Mesendoderm (in vitro differentiated cells): ENCODE measurements around the gene HERPUD2.
A peak's percentile ranks its signal among the peaks of the same experiment; 100 is the strongest.
"Not testable (repeated sequence)": the region's sequence is repeated elsewhere in the genome, so short reads cannot be mapped to it uniquely, and the experiment has no call there.

ENCODE experiments used
- DNase-seq: peaks from one replicate; pipeline ENCODE4 v3.0.0; 2013
- H2AK5ac ChIP-seq: 2 replicates; pipeline ENCODE4 v1.6.1; 2013; ENCODE audit warnings: low read length, inconsistent platforms
- H2BK120ac ChIP-seq: 2 replicates; pipeline ENCODE4 v1.6.1; 2013; ENCODE audit warnings: low read depth, mild to moderate bottlenecking, low read length, moderate library complexity, mixed read lengths
- H2BK15ac ChIP-seq: replicated peaks from 2 replicates; pipeline ENCODE4 v1.6.1; 2013; ENCODE audit warnings: low read depth, mild to moderate bottlenecking, moderate library complexity
- H2BK5ac ChIP-seq: 2 replicates; pipeline ENCODE4 v1.6.1; 2013; ENCODE audit warnings: low read length, inconsistent platforms
- H3K18ac ChIP-seq: 2 replicates; pipeline ENCODE4 v1.6.1; 2013; ENCODE audit warnings: mild to moderate bottlenecking, low read length, mixed read lengths
- H3K23ac ChIP-seq: one replicate; pipeline ENCODE4 v1.6.1; 2013; ENCODE audit warnings: low read length
- H3K27ac ChIP-seq: 2 replicates; pipeline ENCODE4 v1.5.1; 2013; ENCODE audit warnings: low read depth, mild to moderate bottlenecking, inconsistent platforms, low read length, moderate library complexity
- H3K27me3 ChIP-seq: 2 replicates; pipeline ENCODE4 v1.6.1; 2013; ENCODE audit warnings: low read length, control low read depth, mild to moderate bottlenecking, inconsistent platforms; ENCODE audit not compliant: insufficient read depth, poor library complexity
- H3K36me3 ChIP-seq: 2 replicates; pipeline ENCODE4 v1.6.1; 2013; ENCODE audit warnings: low read length, inconsistent platforms; ENCODE audit not compliant: control insufficient read depth, insufficient read depth
- H3K4ac ChIP-seq: one replicate; pipeline ENCODE4 v1.6.1; 2013; ENCODE audit warnings: low read depth, mild to moderate bottlenecking, low read length, moderate library complexity
- H3K4me1 ChIP-seq: 2 replicates; pipeline ENCODE4 v1.6.1; 2013; ENCODE audit warnings: low read depth, low read length, inconsistent platforms; ENCODE audit not compliant: control insufficient read depth
- H3K4me2 ChIP-seq: 2 replicates; pipeline ENCODE4 v1.6.1; 2013; ENCODE audit warnings: low read length
- H3K4me3 ChIP-seq: 2 replicates; pipeline ENCODE4 v1.5.1; 2013; ENCODE audit warnings: mild to moderate bottlenecking, low read length
- H3K56ac ChIP-seq: one replicate; pipeline ENCODE4 v1.6.1; 2013; ENCODE audit warnings: low read length
- H3K79me1 ChIP-seq: 2 replicates; pipeline ENCODE4 v1.6.1; 2013; ENCODE audit warnings: low read length, inconsistent platforms
- H3K79me2 ChIP-seq: 2 replicates; pipeline ENCODE4 v1.6.1; 2013; ENCODE audit warnings: mild to moderate bottlenecking, low read length; ENCODE audit not compliant: control insufficient read depth, insufficient read depth
- H3K9ac ChIP-seq: 2 replicates; pipeline ENCODE4 v1.6.1; 2013; ENCODE audit warnings: low read length, inconsistent platforms
- H4K5ac ChIP-seq: one replicate; pipeline ENCODE4 v1.6.1; 2013; ENCODE audit warnings: low read length
- H4K8ac ChIP-seq: one replicate; pipeline ENCODE4 v1.6.1; 2013; ENCODE audit warnings: low read depth, mild to moderate bottlenecking, control low read depth, low read length, moderate library complexity
- WGBS: extraction: QIAGEN DNeasy Blood & Tissue Kit; methylation state at CpG from one replicate; pipeline ENCODE4 v1.1.7; 2013; ENCODE audit warnings: low lambda C conversion rate, missing lambda C conversion rate; ENCODE audit not compliant: insufficient coverage; ENCODE audit errors: extremely low coverage; 5-methylcytosine and 5-hydroxymethylcytosine counted together

HERPUD2 gene

GRCh38 chr7:35593899-35594298 lies 101.0 kb downstream of the HERPUD2 start:
- no peaks in the 10 kb centered on the region for H3K4me1 ChIP-seq
- H2BK15ac ChIP-seq, result no peak overlapping the region
- H3K36me3 ChIP-seq, result no peaks in the 10 kb centered on the region
- no peak overlapping the region for H3K18ac ChIP-seq
- no peak overlapping the region for H3K4me2 ChIP-seq
- no peaks in the 10 kb centered on the region for H3K79me2 ChIP-seq
- WGBS, result no CpG with 5 or more reads among the region's 8 CpGs
- H3K23ac ChIP-seq, result no peak overlapping the region
- H3K4ac ChIP-seq, result no peak overlapping the region
- H3K9ac ChIP-seq, result no peak overlapping the region
- H3K79me1 ChIP-seq, result no peaks in the 10 kb centered on the region
- no peaks in the 10 kb centered on the region for H3K27me3 ChIP-seq
- H3K56ac ChIP-seq, result no peak overlapping the region
- H3K27ac ChIP-seq, result no peak overlapping the region
- H4K5ac ChIP-seq, result no peak overlapping the region
- no peak overlapping the region for H3K4me3 ChIP-seq
- no peak overlapping the region for H2BK120ac ChIP-seq
- peak; percentile 66 for DNase-seq
- no peak overlapping the region for H2AK5ac ChIP-seq
- H4K8ac ChIP-seq, result no peak overlapping the region
- no peak overlapping the region for H2BK5ac ChIP-seq

- H3K36me3 ChIP-seq, result no peaks in the 10 kb centered on the region
- no peak overlapping the region for H2BK15ac ChIP-seq
- H3K56ac ChIP-seq, result no peak overlapping the region
- no peaks in the 10 kb centered on the region for H3K27me3 ChIP-seq
- no CpG with 5 or more reads among the region's 4 CpGs for WGBS
- H2BK120ac ChIP-seq, result no peak overlapping the region
- H3K79me1 ChIP-seq, result no peaks in the 10 kb centered on the region
- H3K9ac ChIP-seq, result no peak overlapping the region
- H4K5ac ChIP-seq, result no peak overlapping the region
- H4K8ac ChIP-seq, result no peak overlapping the region
- H3K27ac ChIP-seq, result no peak overlapping the region
- H2AK5ac ChIP-seq, result no peak overlapping the region
- no peak overlapping the region for H3K18ac ChIP-seq
- no peak overlapping the region for H3K23ac ChIP-seq
- H3K4ac ChIP-seq, result no peak overlapping the region
- H3K4me1 ChIP-seq, result no peaks in the 10 kb centered on the region
- H2BK5ac ChIP-seq, result no peak overlapping the region
- H3K4me3 ChIP-seq, result no peak overlapping the region
- no peaks in the 10 kb centered on the region for H3K79me2 ChIP-seq
- H3K4me2 ChIP-seq, result no peak overlapping the region
- no peak for DNase-seq
Measured at GRCh38 chr7:35588647-35589046, 106.3 kb downstream of the HERPUD2 start.

GRCh38 chr7:35584990-35585389 lies 109.9 kb downstream of the HERPUD2 start:
- Histone ChIP-seq H3K27me3 (no peaks in the 10 kb centered on the region), H3K27ac (no peak overlapping the region), H3K4me2 (no peak overlapping the region), H4K8ac (no peak overlapping the region), H2BK120ac (no peak overlapping the region), H3K23ac (no peak overlapping the region), H3K36me3 (no peaks in the 10 kb centered on the region), H3K4me1 (no peaks in the 10 kb centered on the region), H3K18ac (no peak overlapping the region), H3K56ac (no peak overlapping the region), H3K79me2 (no peaks in the 10 kb centered on the region), H3K9ac (no peak overlapping the region), H3K4ac (no peak overlapping the region), H2AK5ac (no peak overlapping the region), H3K79me1 (no peaks in the 10 kb centered on the region), H2BK5ac (no peak overlapping the region), H4K5ac (no peak overlapping the region), H3K4me3 (no peak overlapping the region), H2BK15ac (no peak overlapping the region)
- 100% methylated on average over 1 of the region's 2 CpGs for WGBS
- no peak for DNase-seq

GRCh38 chr7:35584533-35584932 lies 110.4 kb downstream of the HERPUD2 start:
- H3K79me2 ChIP-seq, H3K4me2 ChIP-seq, H3K36me3 ChIP-seq, H3K27me3 ChIP-seq, H2BK15ac ChIP-seq, H2AK5ac ChIP-seq, H2BK5ac ChIP-seq, H3K27ac ChIP-seq, H3K23ac ChIP-seq, H3K9ac ChIP-seq, H3K4ac ChIP-seq, H4K5ac ChIP-seq, H3K79me1 ChIP-seq, H3K56ac ChIP-seq, H3K4me3 ChIP-seq, H3K18ac ChIP-seq, H4K8ac ChIP-seq, H2BK120ac ChIP-seq, H3K4me1 ChIP-seq, DNase-seq: not testable (repeated sequence)
- 100% methylated on average over 2 of the region's 3 CpGs for WGBS
